Measurements from ENCODE around the gene IBA57. TPM values are rescaled to one million over a fixed set of nuclear protein-coding genes. Genes with fewer than 3 reads are reported as not detected.

The IBA57 gene
- total and polyA plus RNA-seq, 3 donors from 2014 or later, result 16.0 to 23.2 (median 21.0) TPM

DNA sequence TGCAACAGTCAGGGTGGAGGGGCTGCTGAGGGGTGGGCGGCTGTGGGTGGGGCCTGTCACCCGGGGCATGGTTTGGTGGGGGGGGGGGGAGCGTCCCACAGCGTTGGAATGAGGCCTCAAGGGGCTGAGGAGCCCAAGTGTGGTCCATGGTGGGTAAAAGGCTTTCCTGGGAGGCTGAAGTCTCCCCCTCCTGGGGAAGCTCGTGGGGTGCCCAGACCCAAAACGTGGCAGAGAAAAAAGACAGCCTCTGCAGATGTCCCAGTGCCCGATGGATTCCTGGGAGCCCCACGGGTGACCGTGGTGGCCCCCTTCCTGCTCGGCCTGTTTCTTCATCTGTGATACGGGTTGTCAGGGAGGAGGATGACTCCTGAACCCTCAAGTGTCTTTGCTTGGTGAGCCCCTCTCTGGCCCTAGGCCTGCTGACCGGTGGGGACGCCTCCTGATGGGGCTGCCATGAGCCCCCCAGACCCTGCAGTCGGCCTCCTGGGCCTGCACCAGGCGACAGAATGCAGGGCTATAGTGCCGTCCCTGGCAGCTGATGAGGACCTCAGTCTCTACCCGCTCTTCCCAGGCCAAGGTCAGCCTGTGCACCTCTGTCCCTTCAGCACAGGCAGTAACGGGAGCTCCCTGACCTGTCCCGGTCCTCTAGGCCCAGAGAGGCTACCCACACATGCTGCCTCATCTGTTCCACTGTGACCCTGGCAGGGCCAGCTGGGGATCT is 43.4 kb downstream of the IBA57 start:
- 75 to 83% methylated on average over 10 to 19 of the region's 19 CpGs for WGBS, 2 donors
- Histone ChIP-seq H3K27ac (no peak overlapping the region), H3K9me3 (no peaks in the 10 kb centered on the region), H3K27me3 (no peaks in the 10 kb centered on the region), H3K36me3 (ENCODE audit: low read depth, missing control alignments) (no peaks in the 10 kb centered on the region), H3K4me1 (no peaks in the 10 kb centered on the region), H3K4me3 (no peak overlapping the region)
- DNase-seq, result no peak
- TF ChIP-seq, protein P1, sequence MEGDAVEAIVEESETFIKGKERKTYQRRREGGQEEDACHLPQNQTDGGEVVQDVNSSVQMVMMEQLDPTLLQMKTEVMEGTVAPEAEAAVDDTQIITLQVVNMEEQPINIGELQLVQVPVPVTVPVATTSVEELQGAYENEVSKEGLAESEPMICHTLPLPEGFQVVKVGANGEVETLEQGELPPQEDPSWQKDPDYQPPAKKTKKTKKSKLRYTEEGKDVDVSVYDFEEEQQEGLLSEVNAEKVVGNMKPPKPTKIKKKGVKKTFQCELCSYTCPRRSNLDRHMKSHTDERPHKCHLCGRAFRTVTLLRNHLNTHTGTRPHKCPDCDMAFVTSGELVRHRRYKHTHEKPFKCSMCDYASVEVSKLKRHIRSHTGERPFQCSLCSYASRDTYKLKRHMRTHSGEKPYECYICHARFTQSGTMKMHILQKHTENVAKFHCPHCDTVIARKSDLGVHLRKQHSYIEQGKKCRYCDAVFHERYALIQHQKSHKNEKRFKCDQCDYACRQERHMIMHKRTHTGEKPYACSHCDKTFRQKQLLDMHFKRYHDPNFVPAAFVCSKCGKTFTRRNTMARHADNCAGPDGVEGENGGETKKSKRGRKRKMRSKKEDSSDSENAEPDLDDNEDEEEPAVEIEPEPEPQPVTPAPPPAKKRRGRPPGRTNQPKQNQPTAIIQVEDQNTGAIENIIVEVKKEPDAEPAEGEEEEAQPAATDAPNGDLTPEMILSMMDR (IDR thresholded peaks at IDR 0.05), result no peak
- TF ChIP-seq POLR2A (IDR thresholded peaks at IDR 0.05), result no peak
- intact Hi-C loops (cut with DNase I; ENCODE audit: low total_unique reads), result no loop called here

DNA sequence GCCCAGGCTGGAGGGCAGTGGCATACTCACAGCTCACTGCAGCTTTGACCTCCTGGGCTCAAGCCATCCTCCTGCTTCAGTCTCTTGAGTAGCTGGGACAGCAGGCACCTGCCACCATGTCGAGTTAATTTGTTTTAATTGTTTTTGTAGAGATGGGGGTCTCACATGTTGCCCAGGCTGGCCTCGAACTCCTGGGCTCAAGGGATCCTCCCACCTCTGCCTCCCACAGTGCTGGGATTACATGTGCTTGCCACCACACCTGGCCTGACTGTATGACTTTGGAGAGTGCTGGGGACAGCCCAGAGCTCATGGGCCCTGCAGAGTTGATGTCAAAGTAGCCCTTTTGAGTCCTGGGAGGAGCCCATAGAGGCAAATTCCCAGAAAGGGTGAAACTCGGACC is 44.1 kb downstream of the IBA57 start:
- no peak overlapping the region for H3K4me3 ChIP-seq
- no peak for DNase-seq
- no peaks in the 10 kb centered on the region for H3K27me3 ChIP-seq
- H3K9me3 ChIP-seq, result no peaks in the 10 kb centered on the region
- no peaks in the 10 kb centered on the region for H3K36me3 ChIP-seq (ENCODE audit: low read depth, missing control alignments)
- intact Hi-C loops (cut with DNase I; ENCODE audit: low total_unique reads), result no loop called here
- 81% methylated on average over 3 of the region's 3 CpGs for WGBS, 2 donors
- no peaks in the 10 kb centered on the region for H3K4me1 ChIP-seq
- TF ChIP-seq POLR2A (IDR thresholded peaks at IDR 0.05), result no peak
- TF ChIP-seq, protein P1 (IDR thresholded peaks at IDR 0.05), result no peak
- H3K27ac ChIP-seq, result no peak overlapping the region

DNA sequence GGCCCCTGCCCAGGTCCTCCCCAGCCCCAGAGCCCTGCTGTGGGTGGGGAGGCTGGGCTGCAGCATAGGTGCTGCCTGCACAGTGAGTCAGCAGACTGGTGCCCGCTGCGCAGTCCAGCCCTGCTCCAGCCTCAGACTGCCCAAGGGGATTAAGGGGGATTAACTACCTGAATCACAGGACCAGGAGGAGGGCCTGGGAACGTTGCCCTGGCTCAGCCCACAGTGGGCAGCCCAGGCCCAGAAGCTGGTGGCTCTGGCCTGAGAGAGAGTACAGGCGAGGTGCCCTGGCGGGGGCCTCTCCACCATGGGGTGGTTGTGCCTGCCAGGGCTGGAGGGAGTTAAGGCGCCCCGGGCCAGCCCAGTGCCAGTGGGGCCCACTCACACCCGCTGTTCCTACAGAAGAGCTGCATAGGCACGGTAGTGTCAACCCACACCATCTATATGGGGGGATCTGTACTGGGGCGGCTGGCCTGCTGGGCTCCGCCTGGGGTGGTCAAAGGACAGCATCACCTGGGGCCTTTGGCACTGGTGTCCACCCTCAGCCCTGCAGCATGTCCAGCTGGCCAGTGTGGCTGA is 44.6 kb downstream of the IBA57 start:
- Histone ChIP-seq H3K9me3 (no peaks in the 10 kb centered on the region), H3K4me3 (no peak overlapping the region), H3K27ac (no peak overlapping the region), H3K36me3 (ENCODE audit: low read depth, missing control alignments) (no peaks in the 10 kb centered on the region), H3K4me1 (no peaks in the 10 kb centered on the region), H3K27me3 (no peaks in the 10 kb centered on the region)
- no peak for DNase-seq
- intact Hi-C loops (cut with DNase I; ENCODE audit: low total_unique reads), result no loop called here
- TF ChIP-seq, protein P1 (IDR thresholded peaks at IDR 0.05), result no peak
- no peak for TF ChIP-seq POLR2A (IDR thresholded peaks at IDR 0.05)
- whole genome bisulfite sequencing, 2 donors, result 97 to 100% methylated on average over 2 to 10 of the region's 11 CpGs

DNA sequence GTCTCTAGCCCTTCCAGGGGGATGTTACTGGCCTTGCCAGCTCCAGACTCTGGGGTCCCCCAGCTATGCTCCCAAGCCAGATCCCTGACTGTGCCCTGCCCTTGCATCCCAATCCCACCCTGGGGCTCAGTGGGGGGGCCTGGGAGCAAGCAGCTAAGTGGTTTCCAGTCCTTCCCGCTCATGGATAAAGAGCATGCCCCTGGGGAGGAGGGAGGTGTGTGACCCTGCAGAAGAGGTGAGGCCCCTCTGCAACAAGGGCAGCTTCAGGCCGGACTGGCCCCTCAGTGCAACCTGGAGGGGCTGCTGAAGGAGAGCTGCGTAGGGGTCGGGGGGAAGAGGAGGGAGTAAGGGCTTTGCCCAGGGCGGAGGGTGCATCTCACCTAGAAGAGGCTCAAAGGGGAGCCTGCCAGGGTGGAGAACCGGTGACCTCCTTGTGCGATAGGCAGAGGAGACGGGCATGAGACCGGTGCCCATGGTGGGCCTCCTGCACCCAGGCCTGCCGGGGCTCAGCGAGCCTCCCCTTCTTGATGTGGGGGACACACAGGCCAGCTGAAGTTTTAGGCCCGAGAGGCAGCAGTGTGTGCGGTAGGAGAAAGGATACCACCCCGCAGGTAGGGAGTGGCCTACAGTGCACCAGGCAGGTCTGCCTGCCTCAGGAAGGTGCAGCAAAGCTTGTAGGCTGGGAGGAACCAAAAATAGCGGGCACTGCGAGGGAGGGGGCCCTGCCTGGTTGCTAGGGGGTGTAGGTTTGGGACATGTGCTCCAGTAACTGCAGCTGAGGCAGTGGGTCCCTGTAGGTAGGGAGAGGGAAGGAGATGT is 45.3 kb downstream of the IBA57 start:
- Histone ChIP-seq H3K27me3 (no peaks in the 10 kb centered on the region), H3K36me3 (ENCODE audit: low read depth, missing control alignments) (no peaks in the 10 kb centered on the region), H3K4me3 (no peak overlapping the region), H3K4me1 (no peaks in the 10 kb centered on the region), H3K27ac (no peak overlapping the region), H3K9me3 (no peaks in the 10 kb centered on the region)
- DNase-seq, result no peak
- no peak for TF ChIP-seq POLR2A (IDR thresholded peaks at IDR 0.05)
- TF ChIP-seq, protein P1 (IDR thresholded peaks at IDR 0.05), result no peak
- intact Hi-C loops (cut with DNase I; ENCODE audit: low total_unique reads), result no loop called here
- 81 to 83% methylated on average over 8 to 16 of the region's 16 CpGs for WGBS, 2 donors
